HG03558 (cell line): ENCODE measurements around the gene NAALADL2.

Experiments used
- ATAC-seq: cut with Tn5 transposase; IDR thresholded peaks from one replicate; pipeline ENCODE4 v1.9.1; 2021; ENCODE audit warnings: moderate number of reproducible peaks; ENCODE audit not compliant: unreplicated experiment; ENCODE audit errors: extremely low read depth

Gene NAALADL2

DNA sequence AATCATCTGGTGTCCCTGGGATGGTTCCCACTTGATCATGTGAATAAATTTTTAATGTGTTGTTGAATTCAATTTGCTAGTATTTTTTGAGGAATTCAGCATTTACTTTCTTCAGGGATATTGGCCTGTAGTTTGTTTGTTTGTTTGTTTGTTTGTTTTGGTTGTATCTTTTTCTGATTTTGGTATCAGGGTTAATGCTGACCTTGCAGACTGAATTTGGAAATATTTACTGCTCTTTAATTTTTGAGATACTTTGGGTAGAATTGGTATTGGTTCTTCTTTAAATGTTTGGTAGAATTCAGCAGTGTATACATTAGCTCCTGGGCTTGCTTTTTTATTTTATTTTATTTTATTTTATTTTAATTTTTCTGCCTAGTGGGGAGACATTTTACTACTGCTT, 803.7 kb downstream of the NAALADL2 start:
- ATAC-seq, result no peak

DNA sequence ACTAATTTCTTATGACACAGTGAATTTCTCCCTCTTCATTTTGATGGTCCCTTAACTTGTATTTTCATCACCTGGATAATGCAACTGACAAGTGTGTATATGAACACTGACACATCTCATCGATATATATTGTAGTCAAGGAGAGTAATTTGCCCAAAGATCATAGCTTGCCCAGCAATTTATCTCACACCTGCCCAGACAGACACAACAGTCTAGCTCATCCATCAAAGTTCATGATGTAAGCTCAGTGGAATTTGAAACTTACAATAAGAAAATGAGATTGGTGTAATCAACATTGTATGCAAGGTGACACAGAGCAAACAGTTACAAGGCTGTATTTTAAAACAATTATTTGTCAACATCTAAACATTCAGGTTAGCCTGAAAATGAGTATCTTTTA, 805.8 kb downstream of the NAALADL2 start:
- ATAC-seq, result no peak

DNA sequence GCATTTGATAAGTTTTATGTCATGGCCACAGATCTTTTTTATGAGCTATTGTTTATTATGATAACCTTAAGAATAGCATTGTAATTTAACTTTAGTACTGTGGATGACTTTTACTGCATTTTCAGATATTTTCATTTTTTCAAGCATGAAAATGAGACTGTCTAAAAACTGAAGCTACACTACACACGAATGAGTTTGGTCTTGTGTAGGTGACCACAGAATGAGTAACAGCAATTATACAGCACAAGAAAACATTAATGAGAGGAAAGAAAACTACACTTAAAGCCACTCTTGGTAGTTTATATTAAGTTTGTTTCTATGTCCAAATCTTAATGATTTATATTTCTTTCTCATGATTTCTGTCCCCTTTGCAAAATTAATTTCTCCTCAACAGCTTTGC, 809.2 kb downstream of the NAALADL2 start:
- ATAC-seq, result no peak

DNA sequence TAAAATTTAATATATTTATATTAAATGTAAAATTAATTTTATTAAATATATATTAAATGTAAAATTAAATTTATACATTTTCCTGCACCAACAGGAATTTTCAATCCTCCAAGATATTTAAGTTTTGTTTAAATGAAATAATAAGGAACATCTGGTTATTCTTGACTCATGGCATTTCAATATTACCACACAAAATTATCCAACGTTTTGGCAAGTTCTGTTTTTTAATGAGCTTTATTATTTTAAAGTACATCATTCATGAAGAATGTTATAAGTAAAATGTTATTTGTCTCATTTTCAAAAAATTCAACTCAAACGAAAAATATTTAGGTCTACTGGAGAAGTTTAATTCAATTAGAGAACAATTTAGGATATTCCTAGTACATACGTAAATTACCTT, 811.4 kb downstream of the NAALADL2 start:
- ATAC-seq, result no peak

DNA sequence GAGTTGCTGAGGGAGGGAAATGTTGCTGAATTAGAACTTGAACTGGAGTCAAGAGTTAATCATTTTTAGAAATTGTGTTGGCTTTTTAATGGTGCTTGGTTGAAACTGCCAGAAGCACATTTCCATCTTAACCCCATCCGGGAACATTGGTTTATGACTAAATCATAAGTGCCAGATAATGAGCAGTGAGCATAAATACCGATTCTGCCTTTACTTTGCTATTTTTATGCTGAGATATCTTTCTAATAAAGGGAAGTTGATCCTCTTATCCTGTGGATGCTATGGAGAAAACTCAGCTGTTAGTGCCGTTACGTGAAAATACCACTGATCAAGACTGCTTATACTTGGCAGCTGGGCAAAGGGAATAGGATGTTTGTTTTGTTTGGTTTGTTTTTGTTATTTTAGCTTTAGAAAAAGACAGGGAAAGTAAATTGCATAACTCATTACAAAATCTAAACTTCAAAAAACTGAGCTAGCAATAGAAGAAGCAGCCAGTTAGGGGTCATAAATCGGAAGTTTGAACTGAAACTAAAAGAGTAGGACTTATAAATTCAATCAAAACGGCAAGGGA, 813.1 kb downstream of the NAALADL2 start:
- no peak for ATAC-seq

DNA sequence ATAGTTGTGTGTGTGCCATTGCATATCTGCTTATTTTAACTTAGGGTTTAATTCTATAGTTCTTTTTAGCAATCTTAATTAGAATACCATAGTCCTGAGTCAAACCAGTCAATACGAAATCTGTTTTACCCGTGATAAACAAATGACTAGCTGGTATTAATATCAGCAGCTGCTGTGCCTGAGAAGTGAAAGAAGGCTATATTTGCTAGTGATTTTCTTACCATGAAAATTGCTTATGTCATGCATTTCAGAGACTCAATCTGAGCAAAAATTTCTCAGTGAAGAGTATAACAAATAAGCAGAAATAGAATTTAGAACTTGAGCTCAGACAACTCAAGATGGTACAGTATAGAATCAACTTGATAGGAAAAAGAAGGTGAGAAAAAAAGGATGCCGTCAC, 820.4 kb downstream of the NAALADL2 start:
- ATAC-seq, result no peak

DNA sequence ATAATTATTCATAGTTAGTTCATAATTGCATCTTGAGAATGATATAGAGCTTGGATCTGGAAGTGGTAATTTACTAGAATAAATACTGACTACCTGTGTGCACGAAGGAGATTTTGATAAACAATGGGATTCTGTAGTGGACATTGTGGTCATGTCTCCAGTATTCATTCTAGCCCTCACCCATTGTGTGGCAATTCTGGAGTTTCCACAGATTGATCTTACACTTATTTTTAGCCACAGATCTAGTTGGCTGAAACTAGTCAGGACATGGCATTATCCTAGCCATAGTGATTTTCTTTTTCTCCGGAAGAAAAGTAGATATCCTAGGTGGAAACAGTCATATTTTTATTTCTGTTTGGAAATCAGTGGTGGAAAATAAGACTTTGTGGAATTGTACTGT, 833.1 kb downstream of the NAALADL2 start:
- ATAC-seq, result no peak

DNA sequence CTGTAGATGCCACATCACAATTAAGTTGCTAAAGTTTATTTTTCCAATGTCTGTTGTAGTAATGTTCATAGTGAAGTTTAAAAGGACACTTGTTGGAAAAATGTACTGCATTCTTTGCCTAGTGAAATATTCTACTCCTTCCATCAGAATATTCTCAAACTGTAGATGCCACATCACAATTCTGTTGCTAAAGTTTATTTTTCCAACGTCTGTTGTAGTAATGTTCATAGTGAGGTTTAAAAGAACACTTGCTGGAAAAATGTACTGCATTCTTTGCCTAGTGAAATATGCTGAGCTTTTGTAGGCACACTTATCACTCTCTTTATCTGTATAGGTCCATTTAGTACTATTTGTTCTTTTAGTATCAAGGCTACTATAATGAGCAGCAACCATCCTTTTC, 836.1 kb downstream of the NAALADL2 start:
- no peak for ATAC-seq

DNA sequence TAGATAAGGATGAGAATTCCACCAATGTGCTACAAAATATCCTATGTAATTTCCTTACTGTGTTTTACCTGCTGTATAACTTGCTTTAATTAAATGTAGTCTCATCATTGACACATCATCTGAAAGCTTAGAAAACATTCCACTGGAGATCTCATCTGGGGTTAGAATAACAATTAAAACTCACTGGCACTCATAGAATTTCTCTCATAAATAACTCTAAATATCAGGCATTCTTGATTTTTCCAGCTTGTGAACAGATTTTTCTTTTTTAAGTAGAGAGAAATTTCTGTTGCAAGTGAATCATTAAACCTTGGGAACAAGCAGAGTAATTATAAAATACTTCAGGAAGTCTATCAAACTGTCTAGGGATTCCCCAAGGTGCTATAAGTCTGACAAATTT, 843.8 kb downstream of the NAALADL2 start:
- no peak for ATAC-seq

DNA sequence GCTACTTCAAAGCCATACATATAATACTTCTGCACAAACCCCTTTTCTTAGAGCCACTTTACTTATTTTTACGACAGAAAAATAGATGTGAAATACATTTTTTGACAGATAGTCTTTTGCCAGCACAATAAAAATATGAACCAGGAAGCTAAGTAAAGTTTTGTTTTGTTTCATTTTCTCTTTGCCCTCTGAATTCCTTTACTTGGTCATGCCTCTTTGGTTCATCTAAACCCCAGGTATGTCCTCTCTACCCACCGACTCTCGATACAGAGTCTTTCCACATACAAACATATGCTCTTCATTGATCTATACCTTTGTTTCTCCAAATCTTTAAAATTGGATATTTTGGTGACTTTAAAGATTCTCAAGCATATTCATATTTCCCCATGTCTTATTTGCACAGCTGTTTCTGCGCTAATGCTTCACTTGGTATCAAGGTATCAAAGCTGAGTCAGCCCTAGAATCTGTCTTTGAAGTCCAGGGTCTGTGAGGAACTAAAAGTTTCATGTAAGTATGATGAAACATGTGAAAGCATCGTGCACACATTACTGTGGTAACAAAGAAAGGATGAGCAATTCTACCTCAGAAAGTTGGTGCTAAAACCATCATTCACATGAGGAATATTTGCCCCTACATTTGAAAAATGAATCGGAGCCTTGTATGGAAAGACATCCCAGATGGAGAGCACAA, 845.4 kb downstream of the NAALADL2 start:
- ATAC-seq, result no peak

DNA sequence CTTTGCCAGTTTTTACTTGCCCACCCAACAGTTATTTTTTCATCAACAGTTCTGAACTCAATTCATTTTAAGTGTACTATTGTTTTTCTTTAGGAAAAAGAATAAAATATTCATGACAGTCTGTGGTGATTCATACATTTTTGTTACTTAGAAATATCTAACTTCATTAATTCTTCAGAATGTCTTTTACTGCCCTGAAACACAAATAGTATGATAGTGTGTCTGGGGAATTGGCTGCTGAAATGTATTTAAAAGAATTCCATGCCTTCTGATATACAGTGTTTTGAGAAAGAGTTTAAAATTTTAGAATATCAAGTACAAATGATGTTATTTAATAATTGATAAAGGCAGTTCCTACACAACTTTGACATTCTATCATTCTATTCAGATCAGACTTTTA, 854.1 kb downstream of the NAALADL2 start:
- ATAC-seq, result no peak

DNA sequence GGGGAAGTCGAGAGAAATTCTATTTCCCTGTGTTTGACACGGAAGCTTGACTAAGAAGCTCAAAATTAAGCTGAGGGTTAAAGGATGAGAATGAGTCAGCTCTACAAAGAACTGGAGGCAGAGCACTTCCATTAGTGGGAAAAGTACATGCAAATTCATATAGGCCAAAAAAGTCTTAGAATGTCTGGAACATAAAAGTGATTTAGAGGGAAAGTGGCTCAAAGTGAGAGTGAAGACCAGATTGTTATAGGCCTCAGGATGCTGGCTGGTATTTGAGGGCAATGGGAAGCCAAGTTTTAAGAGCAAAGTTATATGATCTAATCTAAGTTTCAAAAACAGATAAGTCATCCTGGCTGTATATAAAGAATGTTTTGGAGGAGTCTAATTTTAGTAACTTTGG, 857.3 kb downstream of the NAALADL2 start:
- ATAC-seq, result no peak

DNA sequence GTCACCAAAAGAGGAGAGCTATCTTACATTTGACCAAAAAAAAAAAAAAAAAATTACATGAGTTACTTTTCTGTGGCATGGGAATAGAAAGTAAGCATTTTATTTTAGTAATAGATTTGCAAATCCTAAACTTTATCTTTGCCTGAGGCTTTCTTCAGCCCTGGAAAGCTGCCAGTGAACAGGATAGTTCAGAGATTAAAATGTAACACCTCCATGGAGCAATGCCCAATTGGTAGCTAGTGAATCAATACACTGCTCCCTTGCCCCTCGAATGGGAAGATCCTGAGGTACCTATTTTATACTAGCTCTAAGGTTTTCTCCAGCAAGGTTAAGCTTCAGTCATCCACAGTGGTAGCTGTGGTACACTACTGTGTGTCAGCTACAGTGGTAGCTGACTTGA, 867.1 kb downstream of the NAALADL2 start:
- ATAC-seq, result no peak

DNA sequence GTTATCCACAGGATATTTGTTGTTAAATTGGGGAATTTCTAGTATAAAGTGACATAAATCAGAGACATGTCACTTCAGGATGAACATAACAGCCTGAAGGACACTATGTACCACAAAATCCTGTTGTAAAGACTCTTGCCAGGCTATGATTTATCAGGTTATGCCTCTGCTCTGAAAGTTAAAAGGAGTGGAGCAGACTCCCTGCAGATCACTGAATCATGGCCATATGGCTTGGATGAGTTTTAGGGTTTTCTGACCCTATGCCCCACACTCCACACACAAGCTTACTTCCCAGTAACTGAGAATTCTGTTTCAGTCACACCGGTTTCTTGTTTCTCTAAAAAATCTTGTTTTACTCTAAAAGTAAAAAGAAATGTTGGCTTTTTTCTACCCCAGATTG, 869.4 kb downstream of the NAALADL2 start:
- ATAC-seq, result no peak

DNA sequence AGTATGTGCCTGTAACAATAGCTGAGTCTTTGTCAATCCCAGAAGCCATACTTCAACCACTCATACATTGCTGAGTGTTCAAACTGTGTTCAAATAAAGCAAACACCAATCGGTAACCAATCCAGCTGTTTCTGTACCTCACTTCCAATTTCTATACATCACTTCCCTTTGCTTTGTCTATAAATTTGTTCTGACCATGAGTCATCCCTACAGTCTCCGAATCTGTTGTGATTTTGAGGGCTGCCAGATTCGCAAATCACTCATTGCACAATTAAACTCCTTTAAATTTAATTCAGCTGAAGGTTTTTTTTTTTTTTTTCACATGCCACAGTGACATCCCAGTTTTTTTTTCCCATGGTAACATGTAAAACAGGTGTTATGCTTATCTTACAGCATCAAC, 870.3 kb downstream of the NAALADL2 start:
- no peak for ATAC-seq

DNA sequence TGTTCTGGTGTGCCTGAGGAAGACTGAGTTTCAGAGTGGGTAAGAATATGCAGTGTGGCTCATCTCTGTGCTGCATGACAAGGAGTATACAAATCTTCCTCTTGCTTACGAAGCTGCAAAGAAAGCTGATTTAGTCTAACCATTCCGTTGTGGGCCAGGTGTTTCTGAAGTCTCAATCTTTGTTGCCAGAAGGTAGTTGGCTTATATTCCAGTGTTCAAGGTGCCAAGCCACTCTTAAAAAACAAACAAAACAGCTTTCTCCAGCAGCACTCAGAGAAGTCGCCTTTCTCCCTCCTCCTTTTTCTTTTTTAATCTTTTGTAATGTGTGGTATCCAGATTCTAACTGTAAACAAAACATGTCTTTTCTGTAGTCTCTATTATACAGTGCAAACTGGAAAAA, 872.4 kb downstream of the NAALADL2 start:
- ATAC-seq, result no peak

DNA sequence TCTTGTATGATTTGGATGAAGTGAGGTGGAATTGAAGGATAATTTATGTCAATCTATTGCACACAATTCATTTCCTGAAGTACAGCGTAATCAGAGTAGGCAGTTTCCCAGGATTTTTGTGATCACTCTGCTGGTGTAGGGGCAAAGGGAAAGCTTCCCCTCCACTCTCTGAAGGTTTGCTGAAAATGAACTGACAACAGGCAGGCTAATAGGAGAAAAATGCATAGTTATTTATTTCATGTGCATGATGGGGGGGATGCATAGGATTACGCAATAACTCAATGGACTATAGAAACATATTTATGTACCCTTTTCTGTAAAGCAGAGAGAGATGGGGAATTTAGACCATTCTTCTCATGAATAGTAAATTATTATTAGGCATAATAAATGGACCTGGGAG, 872.9 kb downstream of the NAALADL2 start:
- ATAC-seq, result no peak

DNA sequence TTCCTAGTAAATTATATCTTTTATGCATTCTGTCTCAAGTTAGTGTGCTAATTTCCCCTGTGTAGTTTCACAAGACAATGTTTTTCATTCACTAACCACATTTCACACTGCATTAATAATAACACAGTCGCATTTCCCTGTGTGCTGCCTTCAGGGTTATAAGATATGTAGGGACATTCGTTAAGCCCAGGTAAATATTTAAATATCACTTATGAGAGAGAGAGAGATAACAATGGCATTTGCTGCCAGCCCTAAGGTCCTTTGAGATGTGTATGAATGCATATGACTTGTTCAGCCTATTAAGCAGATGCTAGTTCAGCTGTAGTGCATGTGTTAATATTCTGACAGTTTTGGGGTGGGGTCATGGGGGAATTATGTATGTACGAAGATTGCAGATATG, 876.7 kb downstream of the NAALADL2 start:
- no peak for ATAC-seq

DNA sequence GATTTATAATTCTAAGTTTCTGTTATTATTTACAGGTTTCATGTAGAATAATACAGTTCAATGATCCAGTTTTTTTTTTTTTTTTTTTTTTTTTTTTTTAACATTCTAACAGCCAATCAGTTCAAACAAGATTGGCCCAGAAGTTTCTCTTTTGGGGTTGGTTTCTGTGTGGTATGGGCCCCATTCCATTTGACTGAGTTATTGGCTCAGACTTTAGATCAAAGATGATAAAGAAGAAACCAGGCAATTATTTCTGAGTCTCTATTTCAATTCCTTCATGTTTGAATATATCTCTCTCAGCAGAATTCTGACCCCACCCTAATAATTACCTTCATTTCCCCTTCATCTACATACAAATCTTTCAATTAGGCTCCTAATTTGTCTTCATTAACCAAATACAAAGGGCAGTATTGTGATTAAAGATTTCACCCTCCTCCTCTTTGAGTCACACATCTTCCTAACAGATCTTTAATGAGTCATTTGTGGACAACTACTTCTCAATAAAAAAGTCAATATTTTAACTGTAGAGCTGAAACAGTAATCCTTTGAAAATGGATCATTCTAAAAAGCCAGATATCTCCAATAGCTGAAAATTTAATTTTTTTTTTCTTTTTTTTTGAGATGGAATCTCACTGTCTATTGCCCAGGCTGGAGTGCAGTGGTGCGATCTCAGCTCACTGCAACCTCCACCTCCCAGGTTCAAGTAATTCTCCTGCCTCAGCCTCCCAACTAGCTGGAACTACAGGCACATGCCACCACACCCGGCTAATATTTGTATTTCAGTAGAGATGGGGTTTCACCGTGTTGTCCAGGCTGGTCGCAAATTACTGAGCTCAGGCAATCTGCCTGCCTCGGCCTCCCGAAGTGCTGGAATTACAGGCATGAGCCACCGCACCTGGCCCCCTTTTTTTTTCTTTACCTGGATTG, 878.8 kb downstream of the NAALADL2 start:
- ATAC-seq, result no peak

DNA sequence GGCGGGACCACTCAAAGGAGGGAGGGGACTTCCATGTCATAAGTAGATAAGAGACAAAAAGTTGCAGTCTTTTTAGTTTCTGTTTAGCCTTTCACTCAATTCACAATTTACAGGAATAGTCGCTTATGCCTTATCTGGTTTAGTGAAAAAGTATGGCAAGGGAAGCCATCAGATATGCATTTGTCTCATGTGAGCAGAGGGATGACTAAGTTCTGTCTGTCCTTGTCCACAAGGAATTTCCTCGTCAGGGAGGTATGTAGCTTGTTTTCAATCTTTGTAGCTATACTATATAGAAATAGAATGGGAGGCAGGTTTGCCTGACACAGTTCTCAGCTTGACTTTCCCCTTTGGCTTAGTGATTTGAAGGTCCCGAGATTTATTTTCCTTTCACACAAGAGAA, 882.8 kb downstream of the NAALADL2 start:
- no peak for ATAC-seq

DNA sequence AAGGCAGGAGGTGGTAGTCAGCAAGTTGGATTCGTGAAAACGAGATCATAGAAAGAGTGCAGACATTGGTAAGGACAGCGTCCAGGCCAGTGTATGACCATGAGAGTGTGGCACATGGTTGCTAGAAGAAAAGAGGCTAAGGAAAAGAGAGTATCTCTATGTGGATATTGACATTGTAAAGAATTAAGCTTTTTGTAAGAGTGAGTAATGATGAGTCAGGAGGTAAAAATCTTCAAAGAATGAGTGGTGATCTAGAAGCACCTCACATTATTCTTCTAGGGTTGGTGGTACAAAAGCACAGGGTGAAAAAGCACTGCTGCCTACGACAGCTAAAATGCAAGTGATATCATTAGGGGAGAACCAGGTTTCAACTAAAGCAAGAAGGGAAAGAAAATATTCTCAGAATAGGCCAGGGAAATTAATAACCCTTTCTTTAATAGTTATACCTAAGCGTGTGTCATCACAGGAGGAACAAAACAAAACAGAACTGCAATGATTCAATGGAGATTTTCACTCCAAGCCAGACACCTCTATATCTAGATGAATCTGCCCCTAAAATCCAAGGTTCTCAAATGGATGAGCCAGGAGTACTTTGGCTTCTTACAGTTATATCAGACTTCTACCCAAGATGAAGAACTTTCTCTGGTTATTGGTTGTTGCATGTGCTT, 884.7 kb downstream of the NAALADL2 start:
- no peak for ATAC-seq
